Keratinocyte (primary cell): ENCODE results near the gene NAMPT. TPM values are rescaled to one million over a fixed set of nuclear protein-coding genes. Genes with fewer than 3 reads are reported as not detected.

Experiments
- DNase-seq: peaks from one replicate; pipeline ENCODE4 v3.0.0-alpha.2; 2011; ENCODE audit warnings: low read depth, missing footprints, low spot score
- FAIRE-seq: peaks from 2 replicates; lab custom pipeline; 2011; peaks lifted over from hg19 to GRCh38; lab: Jason Lieb, UNC
- H2AFZ ChIP-seq: 2 replicates; pipeline ENCODE4 v1.6.0; 2012; ENCODE audit warnings: low read length, control low read depth, inconsistent platforms; ENCODE audit not compliant: control insufficient read depth
- H3K27ac ChIP-seq: 2 replicates; pipeline ENCODE4 v1.5.1; 2011; ENCODE audit warnings: low read length; ENCODE audit not compliant: control insufficient read depth, insufficient read depth
- H3K27me3 ChIP-seq: 3 replicates; pipeline ENCODE4 v1.6.0; 2011; ENCODE audit warnings: low read length; ENCODE audit not compliant: control insufficient read depth, insufficient read depth; ENCODE audit errors: extremely low read depth
- H3K36me3 ChIP-seq, 2 experiments: 2 replicates in 1 of 2; 3 replicates in 1 of 2; pipeline ENCODE4 v1.5.1; 2011; ENCODE audit warnings: low read length in 2 of 2, mild to moderate bottlenecking in 1 of 2; ENCODE audit not compliant: control insufficient read depth in 2 of 2, insufficient read depth in 2 of 2; ENCODE audit errors: extremely low read depth in 1 of 2
- H3K4me1 ChIP-seq: 3 replicates; pipeline ENCODE4 v1.5.1; 2011; ENCODE audit warnings: low read length; ENCODE audit not compliant: control insufficient read depth, insufficient read depth; ENCODE audit errors: extremely low read depth
- H3K4me2 ChIP-seq: 3 replicates; pipeline ENCODE4 v1.6.0; 2011; ENCODE audit warnings: low read depth, low read length; ENCODE audit not compliant: control insufficient read depth, insufficient read depth; ENCODE audit errors: extremely low read depth
- H3K4me3 ChIP-seq, 3 experiments: fragments of 200-600 bp in 1 of 3; sonication (generic) in 1 of 3; 2 replicates in 2 of 3; 3 replicates in 1 of 3; pipeline ENCODE4 v1.5.1; 2011 to 2016; ENCODE audit warnings: low read length in 3 of 3, mild to moderate bottlenecking in 3 of 3, control low read depth in 2 of 3, inconsistent platforms in 1 of 3, low read depth in 1 of 3, mixed read lengths in 1 of 3, mixed run types in 1 of 3, moderate library complexity in 1 of 3; ENCODE audit not compliant: control insufficient read depth in 2 of 3, insufficient read depth in 2 of 3; ENCODE audit errors: extremely low read depth in 1 of 3
- H3K79me2 ChIP-seq: 2 replicates; pipeline ENCODE4 v1.6.0; 2012; ENCODE audit warnings: low read length; ENCODE audit not compliant: control insufficient read depth, insufficient read depth
- H3K9ac ChIP-seq: 3 replicates; pipeline ENCODE4 v1.6.0; 2011; ENCODE audit warnings: low read length; ENCODE audit not compliant: control insufficient read depth, insufficient read depth; ENCODE audit errors: extremely low read depth
- H3K9me1 ChIP-seq: 3 replicates; pipeline ENCODE4 v1.6.0; 2011; ENCODE audit warnings: low read length; ENCODE audit not compliant: control insufficient read depth, insufficient read depth; ENCODE audit errors: extremely low read depth
- H3K9me3 ChIP-seq: 2 replicates; pipeline ENCODE4 v1.5.1; 2012; ENCODE audit warnings: low read depth, low read length; ENCODE audit not compliant: control insufficient read depth
- H4K20me1 ChIP-seq: 3 replicates; pipeline ENCODE4 v1.6.0; 2011; ENCODE audit warnings: low read length; ENCODE audit not compliant: control insufficient read depth, insufficient read depth; ENCODE audit errors: extremely low read depth
- CTCF ChIP-seq, 3 experiments: IDR thresholded peaks in 1 of 3; conservative IDR thresholded peaks in 1 of 3; optimal IDR thresholded peaks in 1 of 3; 2 replicates in 2 of 3; 3 replicates in 1 of 3; pipeline versions ENCODE3 to v1.5.1; 2011; ENCODE audit warnings: low read length in 3 of 3, mild to moderate bottlenecking in 3 of 3, moderate library complexity in 2 of 3, control low read depth in 1 of 3, inconsistent platforms in 1 of 3; ENCODE audit not compliant: insufficient read depth in 2 of 3; ENCODE audit errors: extremely low read depth in 1 of 3
- EZH2 ChIP-seq: IDR thresholded peaks from one replicate; pipeline ENCODE4 v1.6.1; 2012; ENCODE audit warnings: inconsistent platforms, mild to moderate bottlenecking, low read length, moderate library complexity
- dilution Hi-C: fragments of 300-500 bp; cut with MboI; formaldehyde crosslinking; loops from one replicate; pipeline ENCODE4 v1.7.0; 2020; ENCODE audit warnings: low sequenced_read_pairs; ENCODE audit not compliant: extremely low pct_ligation_motif_present
- polyA plus RNA-seq, 5 experiments: library from polyadenylated mRNA; depleted of rRNA in 3 of 5; stranded (reverse) in 3 of 5; stranded (forward) in 1 of 5; unstranded in 1 of 5; fragments of >200 nt; gene quantifications; 1 replicate in 1 of 5; 2 replicates in 3 of 5; 3 replicates in 1 of 5; pipeline versions ENCODE4 v1.2.1 to v1.2.3, GENCODE V29; 2011 to 2012; ENCODE audit warnings: missing spikeins in 2 of 5, low read depth in 1 of 5, low replicate concordance in 1 of 5

The NAMPT gene
- polyA plus RNA-seq, 1 donor (not counting 4 experiments of a cell fraction or from before 2014, with no cell fraction given), result 94.2 TPM

GRCh38 chr7:106329408-106329807, 44.6 kb upstream of the NAMPT start:
- Histone ChIP-seq H3K79me2 (no peaks in the 10 kb centered on the region), H3K4me2 (no peak overlapping the region), H3K27me3 (no peaks in the 10 kb centered on the region), H3K27ac (no peak overlapping the region), H3K4me1 (peaks cover 12% of the 10 kb centered on the region), H4K20me1 (no peaks in the 10 kb centered on the region), H3K36me3 (no peaks in the 10 kb centered on the region), H3K9me3 (no peaks in the 10 kb centered on the region), H2AFZ (no peak overlapping the region), H3K9me1 (no peaks in the 10 kb centered on the region), H3K4me3 (no peak overlapping the region), H3K9ac (no peak overlapping the region)
- FAIRE-seq, result no peak
- TF ChIP-seq CTCF (optimal IDR thresholded peaks at IDR 0.05 in 1 of 3, IDR thresholded peaks at IDR 0.05 in 1 of 3, conservative IDR thresholded peaks at IDR 0.05 in 1 of 3; ENCODE audit: extremely low read depth in 1 of 3, insufficient read depth in 2 of 3, low read length in 3 of 3), result no peak
- no peak for TF ChIP-seq EZH2
- DNase-seq, result no peak
- dilution Hi-C loops, result no loop called here

- Histone ChIP-seq H3K27ac (no peak overlapping the region), H4K20me1 (no peaks in the 10 kb centered on the region), H3K27me3 (no peaks in the 10 kb centered on the region), H3K4me1 (peaks cover 12% of the 10 kb centered on the region), H2AFZ (no peak overlapping the region), H3K4me2 (no peak overlapping the region), H3K36me3 (no peaks in the 10 kb centered on the region), H3K9me1 (no peaks in the 10 kb centered on the region), H3K9ac (no peak overlapping the region), H3K79me2 (no peaks in the 10 kb centered on the region), H3K4me3 (no peak overlapping the region), H3K9me3 (no peaks in the 10 kb centered on the region)
- TF ChIP-seq EZH2, result no peak
- no peak for TF ChIP-seq CTCF (optimal IDR thresholded peaks at IDR 0.05 in 1 of 3, IDR thresholded peaks at IDR 0.05 in 1 of 3, conservative IDR thresholded peaks at IDR 0.05 in 1 of 3; ENCODE audit: extremely low read depth in 1 of 3, insufficient read depth in 2 of 3, low read length in 3 of 3)
- dilution Hi-C loops, result no loop called here
- DNase-seq (no peak), FAIRE-seq (no peak)
Observed at GRCh38 chr7:106327538-106328481, 43.0 kb upstream of the NAMPT start.
